Activated CD8-positive, alpha-beta T cell treated with anti-CD3 and anti-CD28 coated beads for 36 hours (primary cell): ENCODE data around the gene ITM2B. TPM values are rescaled to one million over a fixed set of nuclear protein-coding genes. Genes with fewer than 3 reads are reported as not detected.

Source experiments
- ATAC-seq: fragments of 200-7000 bp; cut with Tn5 transposase; one replicate; pipeline ENCODE4 v1.10.0; 2021; ENCODE audit warnings: mild to moderate bottlenecking, moderate library complexity
- CTCF ChIA-PET: fragments of 350-600 bp; sonication (Branson Sonifier 250); formaldehyde crosslinking; loops from one replicate; lab custom pipeline; 2021; ENCODE audit warnings: antibody characterized with exemption; lab: Charles Lee
- POLR2A ChIA-PET: fragments of 350-600 bp; sonication (Branson Sonifier 250); formaldehyde crosslinking; loops from one replicate; lab custom pipeline; 2021; ENCODE audit warnings: antibody characterized with exemption; lab: Charles Lee
- DNase-seq: peaks from one replicate; pipeline ENCODE4 v3.0.0-alpha.2; 2020
- H3K27ac Mint-ChIP-seq: one replicate; pipeline ENCODE4 v1.8.0; 2021; ENCODE audit warnings: mild to moderate bottlenecking, mixed read lengths
- H3K27me3 Mint-ChIP-seq: one replicate; pipeline ENCODE4 v1.8.0; 2021; ENCODE audit warnings: mixed read lengths
- H3K36me3 Mint-ChIP-seq: one replicate; pipeline ENCODE4 v1.8.0; 2021; ENCODE audit warnings: low read depth, mixed read lengths
- H3K4me1 Mint-ChIP-seq: one replicate; pipeline ENCODE4 v1.8.0; 2021; ENCODE audit warnings: low read depth, mixed read lengths
- H3K4me3 Mint-ChIP-seq: one replicate; pipeline ENCODE4 v1.8.0; 2021; ENCODE audit warnings: mild to moderate bottlenecking, moderate library complexity, mixed read lengths
- H3K9me3 Mint-ChIP-seq: one replicate; pipeline ENCODE4 v1.8.0; 2021; ENCODE audit warnings: mixed read lengths
- CTCF ChIP-seq: fragments of 200-600 bp; IDR thresholded peaks from one replicate; pipeline ENCODE4 v1.8.0; 2022; ENCODE audit warnings: antibody characterized with exemption, mild to moderate bottlenecking
- intact Hi-C: fragments of 100-400 bp; cut with micrococcal nuclease; formaldehyde crosslinking; loops from one replicate; pipeline ENCODE4 v1.10.0; 2022
- total RNA-seq, 2 experiments: library from RNA; stranded (reverse); gene quantifications; one replicate each; pipeline ENCODE4 v1.2.3, GENCODE V29; 2021

ITM2B gene
- total RNA-seq, 2 experiments from 2014 or later, result 85.5 to 91.2 TPM

GRCh38 chr13:48222358-48223301, 10.4 kb upstream of the ITM2B start:
- Mint-ChIP-seq H3K9me3 (peaks cover under 1% of the 10 kb centered on the region), H3K27ac (peak overlapping the region; percentile 94), H3K4me1 (peaks cover 50% of the 10 kb centered on the region), H3K36me3 (no peaks in the 10 kb centered on the region), H3K27me3 (no peaks in the 10 kb centered on the region), H3K4me3 (peak overlapping the region; percentile 61)
- TF ChIP-seq CTCF, result no peak
- POLR2A ChIA-PET, result interaction anchor here (1.4 to 5.2 kb wide), 3 partner anchors 9 to 82 kb away, joined by 3 to 24 read pairs (median 12); partner anchors contain the start of gene ITM2B
- DNase-seq (no peak), ATAC-seq (peak; percentile 67)
- CTCF ChIA-PET, result interaction anchor here (0.7 to 4.7 kb wide), 4 partner anchors 10 to 96 kb away, joined by 3 to 24 read pairs (median 10); partner anchors contain the start of gene ITM2B
- intact Hi-C loops, result loop anchor here (5.0 kb wide), 2 partner anchors 35 to 65 kb away; no protein-coding TSS in a partner anchor

- intact Hi-C loops, result loop anchor here (5.0 kb wide), 2 partner anchors 37 to 67 kb away; no protein-coding TSS in a partner anchor
- no peak overlapping the region for H3K4me3 Mint-ChIP-seq
- H3K36me3 Mint-ChIP-seq, result no peaks in the 10 kb centered on the region
- POLR2A ChIA-PET, result interaction anchor here (1.4 kb wide), 1 partner anchor 8 kb away, joined by 9 read pairs; the partner anchor contains the start of gene ITM2B
- CTCF ChIA-PET, result interaction anchor here (0.7 to 1.4 kb wide), 4 partner anchors 11 to 186 kb away, joined by 3 to 4 read pairs (median 3); no protein-coding TSS in a partner anchor
- H3K4me1 Mint-ChIP-seq, result peaks cover 48% of the 10 kb centered on the region
- DNase-seq, result no peak
- no peak for ATAC-seq
- H3K9me3 Mint-ChIP-seq, result no peaks in the 10 kb centered on the region
- no peak for TF ChIP-seq CTCF
- H3K27me3 Mint-ChIP-seq, result no peaks in the 10 kb centered on the region
- no peak overlapping the region for H3K27ac Mint-ChIP-seq
These were observed 8.3 kb upstream of the ITM2B start for GRCh38 chr13:48224701-48225100.

DNA sequence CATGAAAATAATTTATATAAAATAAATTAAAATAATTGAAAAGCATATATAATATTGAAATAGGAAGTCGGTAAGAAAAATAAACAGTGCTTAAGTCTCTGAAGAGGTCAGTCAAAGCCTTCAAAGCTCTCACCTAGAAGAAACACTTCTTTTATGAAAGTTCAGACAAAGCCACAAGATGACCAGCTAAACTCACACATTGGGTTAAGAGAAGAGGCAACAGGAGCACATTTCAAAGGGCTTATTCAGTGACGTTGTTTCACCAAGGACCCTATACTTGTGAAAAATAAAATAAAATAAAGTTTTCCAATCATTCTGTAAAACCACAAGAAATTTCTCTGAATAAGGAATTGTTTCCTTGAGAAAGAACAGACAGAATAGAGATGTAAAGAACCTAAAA, 2.5 kb upstream of the ITM2B start:
- CTCF ChIA-PET, result no interaction called here
- intact Hi-C loops, result loop anchor here (5.0 to 10.0 kb wide), 3 partner anchors 103 to 274 kb away; no protein-coding TSS in a partner anchor
- DNase-seq (no peak), ATAC-seq (no peak)
- Mint-ChIP-seq H3K9me3 (no peaks in the 10 kb centered on the region), H3K4me3 (no peak overlapping the region), H3K27me3 (no peaks in the 10 kb centered on the region), H3K4me1 (peaks cover 35% of the 10 kb centered on the region), H3K36me3 (no peaks in the 10 kb centered on the region), H3K27ac (no peak overlapping the region)
- POLR2A ChIA-PET, result interaction anchor here (3.8 kb wide), 1 partner anchor 10 kb away, joined by 24 read pairs; no protein-coding TSS in a partner anchor
- no peak for TF ChIP-seq CTCF

DNA sequence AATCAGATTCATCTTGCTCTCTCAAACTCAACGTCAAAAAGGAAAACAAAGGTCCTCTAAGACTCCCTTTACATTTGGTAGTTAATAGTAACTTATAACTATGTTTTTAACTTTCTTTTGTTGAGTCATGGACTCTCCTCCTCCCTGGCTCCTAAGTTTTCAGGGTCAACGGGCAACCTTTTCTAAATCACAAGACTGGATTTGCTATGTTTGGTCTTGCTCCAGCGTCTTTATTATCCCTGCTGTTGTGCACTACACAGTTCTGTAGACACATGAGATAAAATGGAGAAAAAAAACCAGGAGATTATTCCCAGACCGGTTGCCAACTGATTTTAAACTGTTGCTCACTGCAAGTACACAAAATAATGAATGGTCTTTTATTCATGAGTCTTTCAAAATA, 1.9 kb upstream of the ITM2B start:
- no peak for TF ChIP-seq CTCF
- intact Hi-C loops, result loop anchor here (5.0 to 10.0 kb wide), 3 partner anchors 104 to 274 kb away; no protein-coding TSS in a partner anchor

More for the DNA sequence above, 1.9 kb upstream of the ITM2B start:
- no peak for ATAC-seq
- POLR2A ChIA-PET, result interaction anchor here (3.8 kb wide), 1 partner anchor 10 kb away, joined by 24 read pairs; no protein-coding TSS in a partner anchor
- H3K36me3 Mint-ChIP-seq, result no peaks in the 10 kb centered on the region
- DNase-seq, result no peak
- peak overlapping the region; percentile 17 for H3K27ac Mint-ChIP-seq
- H3K4me1 Mint-ChIP-seq, result peaks cover 40% of the 10 kb centered on the region
- no peaks in the 10 kb centered on the region for H3K9me3 Mint-ChIP-seq
- peak overlapping the region; percentile 7 for H3K4me3 Mint-ChIP-seq
- CTCF ChIA-PET, result interaction anchor here (0.9 to 3.1 kb wide), 5 partner anchors 9 to 136 kb away, joined by 3 to 21 read pairs (median 6); partner anchors contain the start of gene MED4
- H3K27me3 Mint-ChIP-seq, result no peaks in the 10 kb centered on the region
